Measurements from ENCODE around the gene UNC13A.

GRCh38 chr19:17617807-17618192 lies 70.4 kb downstream of the UNC13A start:
- TF ChIP-seq POLR2AphosphoS5 (IDR thresholded peaks at IDR 0.05; ENCODE audit: low read depth, low read length) (no peak), FOXP2 (optimal IDR thresholded peaks at IDR 0.05; ENCODE audit: borderline replicate concordance, extremely low read depth, extremely low read length, insufficient read depth) (no peak), SIN3A (IDR thresholded peaks at IDR 0.05; ENCODE audit: borderline replicate concordance, insufficient read depth, low read length) (no peak)
- TF ChIP-seq, protein P1, sequence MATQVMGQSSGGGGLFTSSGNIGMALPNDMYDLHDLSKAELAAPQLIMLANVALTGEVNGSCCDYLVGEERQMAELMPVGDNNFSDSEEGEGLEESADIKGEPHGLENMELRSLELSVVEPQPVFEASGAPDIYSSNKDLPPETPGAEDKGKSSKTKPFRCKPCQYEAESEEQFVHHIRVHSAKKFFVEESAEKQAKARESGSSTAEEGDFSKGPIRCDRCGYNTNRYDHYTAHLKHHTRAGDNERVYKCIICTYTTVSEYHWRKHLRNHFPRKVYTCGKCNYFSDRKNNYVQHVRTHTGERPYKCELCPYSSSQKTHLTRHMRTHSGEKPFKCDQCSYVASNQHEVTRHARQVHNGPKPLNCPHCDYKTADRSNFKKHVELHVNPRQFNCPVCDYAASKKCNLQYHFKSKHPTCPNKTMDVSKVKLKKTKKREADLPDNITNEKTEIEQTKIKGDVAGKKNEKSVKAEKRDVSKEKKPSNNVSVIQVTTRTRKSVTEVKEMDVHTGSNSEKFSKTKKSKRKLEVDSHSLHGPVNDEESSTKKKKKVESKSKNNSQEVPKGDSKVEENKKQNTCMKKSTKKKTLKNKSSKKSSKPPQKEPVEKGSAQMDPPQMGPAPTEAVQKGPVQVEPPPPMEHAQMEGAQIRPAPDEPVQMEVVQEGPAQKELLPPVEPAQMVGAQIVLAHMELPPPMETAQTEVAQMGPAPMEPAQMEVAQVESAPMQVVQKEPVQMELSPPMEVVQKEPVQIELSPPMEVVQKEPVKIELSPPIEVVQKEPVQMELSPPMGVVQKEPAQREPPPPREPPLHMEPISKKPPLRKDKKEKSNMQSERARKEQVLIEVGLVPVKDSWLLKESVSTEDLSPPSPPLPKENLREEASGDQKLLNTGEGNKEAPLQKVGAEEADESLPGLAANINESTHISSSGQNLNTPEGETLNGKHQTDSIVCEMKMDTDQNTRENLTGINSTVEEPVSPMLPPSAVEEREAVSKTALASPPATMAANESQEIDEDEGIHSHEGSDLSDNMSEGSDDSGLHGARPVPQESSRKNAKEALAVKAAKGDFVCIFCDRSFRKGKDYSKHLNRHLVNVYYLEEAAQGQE (IDR thresholded peaks at IDR 0.05; ENCODE audit: insufficient read depth in 1 of 2, low read depth in 2 of 2, low read length in 2 of 2), result no peak

Measured in PFSK-1 (cell line).